OCI-M1 (cell line): ENCODE measurements around the gene NCOA1.
"Not testable (repeated sequence)": the region's sequence is repeated elsewhere in the genome, so short reads cannot be mapped to it uniquely, and the experiment has no call there.

Experiments
- DNase-seq: peaks from one replicate; lab custom pipeline; 2025; lab: John Stamatoyannopoulos, UW

Gene NCOA1

GRCh38 chr2:24576617-24577016, 85.6 kb downstream of the NCOA1 start:
- DNase-seq: no peak

- peak; percentile 81 for DNase-seq
These were observed 86.4 kb downstream of the NCOA1 start for GRCh38 chr2:24577481-24577880.

GRCh38 chr2:24579053-24579803, 88.2 kb downstream of the NCOA1 start:
- DNase-seq: no peak

GRCh38 chr2:24580561-24580960, 89.5 kb downstream of the NCOA1 start:
- no peak for DNase-seq

- peak; percentile 40 for DNase-seq
These were observed 90.9 kb downstream of the NCOA1 start for GRCh38 chr2:24581971-24582370.

GRCh38 chr2:24586955-24587354, 95.9 kb downstream of the NCOA1 start:
- DNase-seq: no peak

GRCh38 chr2:24588294-24588693, 97.2 kb downstream of the NCOA1 start:
- no peak for DNase-seq

- no peak for DNase-seq
These were observed 101.5 kb downstream of the NCOA1 start for GRCh38 chr2:24592441-24593100.

GRCh38 chr2:24594283-24594682, 103.2 kb downstream of the NCOA1 start:
- no peak for DNase-seq

GRCh38 chr2:24597181-24597870, 106.3 kb downstream of the NCOA1 start:
- DNase-seq: no peak

- DNase-seq: not testable (repeated sequence)
These were observed 109.1 kb downstream of the NCOA1 start for GRCh38 chr2:24600140-24600539.

- no peak for DNase-seq
These were observed 120.6 kb downstream of the NCOA1 start for GRCh38 chr2:24611631-24612030.

- DNase-seq: peak; percentile 80
These were observed 122.2 kb downstream of the NCOA1 start for GRCh38 chr2:24613154-24613814.

GRCh38 chr2:24616616-24617015, 125.6 kb downstream of the NCOA1 start:
- DNase-seq: peak; percentile 6

- DNase-seq: no peak
These were observed 126.4 kb downstream of the NCOA1 start for GRCh38 chr2:24617424-24617823.

- no peak for DNase-seq
These were observed 127.1 kb downstream of the NCOA1 start for GRCh38 chr2:24618144-24618543.

GRCh38 chr2:24618680-24619079, 127.6 kb downstream of the NCOA1 start:
- DNase-seq: no peak

- DNase-seq: no peak
These were observed 129.9 kb downstream of the NCOA1 start for GRCh38 chr2:24620936-24621335.

- DNase-seq: no peak
These were observed 130.9 kb downstream of the NCOA1 start for GRCh38 chr2:24621779-24622538.

GRCh38 chr2:24623535-24623934, 132.5 kb downstream of the NCOA1 start:
- no peak for DNase-seq

GRCh38 chr2:24625728-24626127, 134.7 kb downstream of the NCOA1 start:
- DNase-seq: no peak

- DNase-seq: no peak
These were observed 135.1 kb downstream of the NCOA1 start for GRCh38 chr2:24626131-24626530.
